ENCODE measurements around the gene ZRANB3.

DNA sequence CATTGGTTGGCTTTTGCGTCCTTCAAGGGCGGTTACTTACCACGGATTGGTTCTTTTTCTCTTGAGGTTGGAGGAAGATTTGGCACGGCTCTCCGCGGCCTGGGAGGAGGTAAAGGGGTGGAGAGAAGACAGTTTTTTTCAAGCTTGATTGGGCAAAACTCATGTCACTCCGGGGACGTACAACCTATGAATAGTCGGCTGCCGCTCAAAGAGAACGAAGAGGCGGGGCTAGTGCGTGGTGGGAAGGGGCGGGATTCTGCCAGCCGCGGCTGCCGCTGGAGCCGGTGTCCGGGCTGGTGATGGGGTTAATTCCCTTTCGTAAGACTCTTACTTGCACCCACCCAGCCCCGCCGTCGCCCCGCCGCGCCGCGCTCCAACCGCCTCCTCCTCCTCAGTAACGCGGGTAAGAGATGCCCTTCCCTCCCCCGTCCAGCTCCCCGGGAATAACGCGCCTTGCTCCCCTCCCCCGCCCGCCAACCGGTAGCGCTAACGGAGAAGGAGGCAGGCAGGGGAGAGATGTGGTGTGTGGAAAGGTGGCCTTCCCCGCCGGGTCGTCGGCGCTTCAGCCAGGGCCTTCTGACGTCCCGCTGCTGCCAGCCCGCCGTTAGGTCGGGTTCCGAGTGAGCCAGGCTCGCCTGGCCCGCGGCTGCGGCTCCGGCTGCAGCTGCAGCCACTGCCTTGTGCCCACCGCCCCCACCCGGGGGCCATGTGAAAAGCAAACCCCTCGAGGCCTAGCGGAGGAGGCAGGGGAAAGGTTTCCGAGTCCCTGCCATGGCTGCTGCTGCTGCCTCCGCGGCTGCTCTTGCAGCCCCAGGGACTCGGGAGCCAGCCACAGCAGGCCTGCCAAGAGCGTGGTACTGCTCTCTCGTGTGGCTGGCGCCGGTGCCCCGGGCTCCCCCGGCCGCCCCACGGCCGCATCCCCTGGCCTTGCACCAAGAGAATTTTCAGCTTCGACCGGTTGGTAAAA lies 496 bp upstream of the ZRANB3 start, which contains the start of gene R3HDM1:
- TF ChIP-seq YY1 (IDR thresholded peaks at IDR 0.05; ENCODE audit: insufficient read depth, insufficient read length): no peak
- no peak for TF ChIP-seq ZNF274 (IDR thresholded peaks at IDR 0.05; ENCODE audit: low read depth, low read length)

Data from NT2/D1 (cell line).